C4-2B (cell line): ENCODE data around the gene PTPRD.

Experiments
- ZFX ChIP-seq: fragments of 450-650 bp; IDR thresholded peaks from 2 replicates; pipeline ENCODE4 v1.6.1; 2017
- TF ChIP-seq, protein P1 (sequence below): fragments of 450-650 bp; conservative IDR thresholded peaks from 2 replicates; pipeline ENCODE4 v1.5.1; 2017; ENCODE audit warnings: mild to moderate bottlenecking

DNA sequence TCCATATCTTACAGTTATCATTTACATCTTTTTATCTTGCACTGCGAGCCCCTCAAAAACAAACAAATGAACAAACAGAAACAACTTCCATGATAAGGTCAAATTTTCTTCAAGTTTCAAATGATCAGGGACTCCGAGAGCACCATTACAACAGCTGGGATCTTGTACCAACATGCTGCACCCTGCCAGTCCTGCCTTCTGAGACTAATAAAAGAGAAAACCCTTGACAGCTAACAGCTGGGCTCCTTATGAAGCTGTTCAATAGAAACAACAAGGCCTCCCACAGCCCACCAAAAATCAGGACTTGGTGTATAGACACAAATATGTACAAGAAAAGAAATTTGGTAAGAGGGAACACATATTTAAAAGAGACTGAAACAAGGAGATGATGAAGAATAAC, 1828.0 kb downstream of the PTPRD start:
- TF ChIP-seq, protein P1, sequence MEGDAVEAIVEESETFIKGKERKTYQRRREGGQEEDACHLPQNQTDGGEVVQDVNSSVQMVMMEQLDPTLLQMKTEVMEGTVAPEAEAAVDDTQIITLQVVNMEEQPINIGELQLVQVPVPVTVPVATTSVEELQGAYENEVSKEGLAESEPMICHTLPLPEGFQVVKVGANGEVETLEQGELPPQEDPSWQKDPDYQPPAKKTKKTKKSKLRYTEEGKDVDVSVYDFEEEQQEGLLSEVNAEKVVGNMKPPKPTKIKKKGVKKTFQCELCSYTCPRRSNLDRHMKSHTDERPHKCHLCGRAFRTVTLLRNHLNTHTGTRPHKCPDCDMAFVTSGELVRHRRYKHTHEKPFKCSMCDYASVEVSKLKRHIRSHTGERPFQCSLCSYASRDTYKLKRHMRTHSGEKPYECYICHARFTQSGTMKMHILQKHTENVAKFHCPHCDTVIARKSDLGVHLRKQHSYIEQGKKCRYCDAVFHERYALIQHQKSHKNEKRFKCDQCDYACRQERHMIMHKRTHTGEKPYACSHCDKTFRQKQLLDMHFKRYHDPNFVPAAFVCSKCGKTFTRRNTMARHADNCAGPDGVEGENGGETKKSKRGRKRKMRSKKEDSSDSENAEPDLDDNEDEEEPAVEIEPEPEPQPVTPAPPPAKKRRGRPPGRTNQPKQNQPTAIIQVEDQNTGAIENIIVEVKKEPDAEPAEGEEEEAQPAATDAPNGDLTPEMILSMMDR = no peak
- no peak for TF ChIP-seq ZFX
